OCI-LY7 (cell line): ENCODE results near the gene UQCR10. TPM values are rescaled to one million over a fixed set of nuclear protein-coding genes. Genes with fewer than 3 reads are reported as not detected.

Source experiments
- BruUV-seq: library from RNA; stranded (reverse); fragments of 400-500 nt; replicated peaks from 2 replicates; lab custom pipeline; 2021; lab: Mats Ljungman, UMichigan
- CTCF ChIA-PET: fragments of 300-600 bp; sonication (Branson Sonifier 250); formaldehyde crosslinking; loops from one replicate; lab custom pipeline; 2022; ENCODE audit warnings: antibody characterized with exemption; ENCODE audit not compliant: unreplicated experiment; lab: Charles Lee
- POLR2A ChIA-PET: fragments of 300-600 bp; sonication (Branson Sonifier 250); formaldehyde crosslinking; loops from one replicate; lab custom pipeline; 2022; ENCODE audit warnings: antibody characterized with exemption; lab: Charles Lee
- DNase-seq: peaks from one replicate; pipeline ENCODE4 v3.0.0-alpha.2; 2015; ENCODE audit warnings: low spot score
- H2AFZ ChIP-seq: fragments of 200-600 bp; sonication (generic), shearing (Covaris generic); 2 replicates; pipeline ENCODE4 v1.6.1; 2014; ENCODE audit warnings: mild to moderate bottlenecking, antibody characterized with exemption, low read length, moderate library complexity
- H3K27ac ChIP-seq: fragments of 200-600 bp; sonication (generic); 2 replicates; pipeline ENCODE4 v1.5.1; 2014; ENCODE audit warnings: mixed run types, low read depth, mild to moderate bottlenecking, moderate library complexity, low read length, inconsistent platforms; ENCODE audit not compliant: poor library complexity, severe bottlenecking
- H3K36me3 ChIP-seq: fragments of 200-600 bp; sonication (generic); 2 replicates; pipeline ENCODE4 v1.6.1; 2014; ENCODE audit warnings: mild to moderate bottlenecking, antibody characterized with exemption, low read length, moderate library complexity, mixed read lengths; ENCODE audit not compliant: insufficient read depth
- H3K4me1 ChIP-seq: fragments of 200-600 bp; sonication (generic); 2 replicates; pipeline ENCODE4 v1.5.1; 2014; ENCODE audit warnings: mild to moderate bottlenecking, low read length; ENCODE audit not compliant: insufficient read depth, poor library complexity, severe bottlenecking
- H3K4me2 ChIP-seq: fragments of 200-600 bp; sonication (generic); 2 replicates; pipeline ENCODE4 v1.6.1; 2014; ENCODE audit warnings: mild to moderate bottlenecking, low read length
- H3K4me3 ChIP-seq: fragments of 200-600 bp; sonication (generic); 2 replicates; pipeline ENCODE4 v1.5.1; 2014; ENCODE audit warnings: mild to moderate bottlenecking, low read depth, low read length; ENCODE audit not compliant: poor library complexity, severe bottlenecking
- H3K79me2 ChIP-seq: fragments of 200-600 bp; sonication (generic); 2 replicates; pipeline ENCODE4 v1.6.1; 2016; ENCODE audit warnings: low read depth, mild to moderate bottlenecking, low read length, moderate library complexity, mixed read lengths; ENCODE audit not compliant: insufficient read depth
- H3K9me2 ChIP-seq: fragments of 200-600 bp; sonication (generic); 2 replicates; pipeline ENCODE4 v1.6.1; 2016; ENCODE audit warnings: mild to moderate bottlenecking, low read length, mixed read lengths; ENCODE audit not compliant: insufficient read depth
- H3K9me3 ChIP-seq: fragments of 200-600 bp; sonication (generic); 2 replicates; pipeline ENCODE4 v1.6.1; 2014; ENCODE audit warnings: mild to moderate bottlenecking, mixed run types, low read length, mixed read lengths
- H4K20me1 ChIP-seq: fragments of 200-600 bp; sonication (generic); 2 replicates; pipeline ENCODE4 v1.6.1; 2014; ENCODE audit warnings: mild to moderate bottlenecking, antibody characterized with exemption, low read length, moderate library complexity, mixed read lengths; ENCODE audit not compliant: insufficient read depth
- EZH2phosphoT487 ChIP-seq: fragments of 200-600 bp; sonication (generic); IDR thresholded peaks from 2 replicates; pipeline ENCODE4 v1.6.1; 2018; ENCODE audit warnings: low read depth, borderline replicate concordance, mild to moderate bottlenecking, mixed run types, antibody characterized with exemption, low read length, moderate library complexity, mixed read lengths
- intact Hi-C: fragments of 100-400 bp; cut with micrococcal nuclease; formaldehyde crosslinking; loops from one replicate; pipeline ENCODE4 v1.10.0; 2022; ENCODE audit not compliant: unreplicated experiment
- total RNA-seq, 2 experiments: library from RNA; depleted of rRNA in 1 of 2; stranded (reverse); fragments of >200 nt in 1 of 2; shearing (Covaris generic) in 1 of 2; gene quantifications; 2 replicates each; pipeline ENCODE4 v1.2.3, GENCODE V29; 2014 to 2022
- TF ChIP-seq, protein P1 (sequence below): fragments of 200-600 bp; sonication (generic); conservative IDR thresholded peaks from 2 replicates; pipeline ENCODE4 v1.5.1; 2014; ENCODE audit warnings: mild to moderate bottlenecking, antibody characterized with exemption, low read length, moderate library complexity, mixed read lengths

Gene UQCR10
- total RNA-seq, 2 experiments from 2014 or later = 104 to 108 TPM

DNA sequence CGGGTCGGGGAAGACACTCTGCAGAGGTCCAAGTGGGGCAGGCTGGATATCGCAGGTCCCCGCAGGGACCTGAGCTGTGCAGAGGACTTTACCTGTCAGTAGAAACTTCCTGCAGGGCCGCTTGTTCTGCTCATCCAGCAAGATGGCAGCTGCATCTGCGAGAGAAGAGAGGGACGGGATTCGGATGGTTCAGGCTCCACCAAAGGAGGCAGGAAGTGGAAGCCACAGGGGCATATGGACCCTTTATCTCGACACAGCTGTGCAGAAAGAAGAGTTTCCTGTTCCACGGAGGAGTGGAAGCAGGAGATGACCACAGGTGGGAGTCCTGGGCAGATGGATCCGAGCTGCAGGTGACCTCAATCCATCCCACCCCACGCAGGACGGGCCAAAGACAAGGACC is 24.8 kb upstream of the UQCR10 start:
- Histone ChIP-seq H3K4me1 (no peaks in the 10 kb centered on the region), H3K4me3 (no peak overlapping the region), H4K20me1 (no peaks in the 10 kb centered on the region), H3K79me2 (no peaks in the 10 kb centered on the region), H3K4me2 (no peak overlapping the region), H2AFZ (no peak overlapping the region), H3K27ac (no peak overlapping the region), H3K9me3 (no peaks in the 10 kb centered on the region), H3K36me3 (no peaks in the 10 kb centered on the region), H3K9me2 (no peaks in the 10 kb centered on the region)
- ChIA-PET POLR2A (no interaction called here), CTCF (no interaction called here)
- TF ChIP-seq EZH2phosphoT487 = no peak
- TF ChIP-seq, protein P1, sequence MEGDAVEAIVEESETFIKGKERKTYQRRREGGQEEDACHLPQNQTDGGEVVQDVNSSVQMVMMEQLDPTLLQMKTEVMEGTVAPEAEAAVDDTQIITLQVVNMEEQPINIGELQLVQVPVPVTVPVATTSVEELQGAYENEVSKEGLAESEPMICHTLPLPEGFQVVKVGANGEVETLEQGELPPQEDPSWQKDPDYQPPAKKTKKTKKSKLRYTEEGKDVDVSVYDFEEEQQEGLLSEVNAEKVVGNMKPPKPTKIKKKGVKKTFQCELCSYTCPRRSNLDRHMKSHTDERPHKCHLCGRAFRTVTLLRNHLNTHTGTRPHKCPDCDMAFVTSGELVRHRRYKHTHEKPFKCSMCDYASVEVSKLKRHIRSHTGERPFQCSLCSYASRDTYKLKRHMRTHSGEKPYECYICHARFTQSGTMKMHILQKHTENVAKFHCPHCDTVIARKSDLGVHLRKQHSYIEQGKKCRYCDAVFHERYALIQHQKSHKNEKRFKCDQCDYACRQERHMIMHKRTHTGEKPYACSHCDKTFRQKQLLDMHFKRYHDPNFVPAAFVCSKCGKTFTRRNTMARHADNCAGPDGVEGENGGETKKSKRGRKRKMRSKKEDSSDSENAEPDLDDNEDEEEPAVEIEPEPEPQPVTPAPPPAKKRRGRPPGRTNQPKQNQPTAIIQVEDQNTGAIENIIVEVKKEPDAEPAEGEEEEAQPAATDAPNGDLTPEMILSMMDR = no peak
- intact Hi-C loops = no loop called here
- no peak for DNase-seq
- BruUV-seq = no TSS peak

- no peak overlapping the region for H3K4me3 ChIP-seq
- H3K79me2 ChIP-seq = no peaks in the 10 kb centered on the region
- H3K9me2 ChIP-seq = no peaks in the 10 kb centered on the region
- H2AFZ ChIP-seq = no peak overlapping the region
- H3K4me1 ChIP-seq = no peaks in the 10 kb centered on the region
- H3K4me2 ChIP-seq = no peak overlapping the region
- H3K9me3 ChIP-seq = no peaks in the 10 kb centered on the region
- intact Hi-C loops = no loop called here
- CTCF ChIA-PET = no interaction called here
- no peak for DNase-seq
- no peak overlapping the region for H3K27ac ChIP-seq
- H4K20me1 ChIP-seq = no peaks in the 10 kb centered on the region
- TF ChIP-seq, protein P1 = no peak
- TF ChIP-seq EZH2phosphoT487 = no peak
- no TSS peak for BruUV-seq
- no peaks in the 10 kb centered on the region for H3K36me3 ChIP-seq
- POLR2A ChIA-PET = interaction anchor here (0.6 kb wide), 2 partner anchors 137 to 326 kb away, joined by 4 to 5 read pairs; no protein-coding TSS in a partner anchor
Observed at GRCh38 chr22:29744902-29745301, 22.3 kb upstream of the UQCR10 start.

- Histone ChIP-seq H3K9me3 (no peaks in the 10 kb centered on the region), H3K4me2 (no peak overlapping the region), H3K79me2 (no peaks in the 10 kb centered on the region), H4K20me1 (no peaks in the 10 kb centered on the region), H3K4me1 (no peaks in the 10 kb centered on the region), H3K4me3 (no peak overlapping the region), H2AFZ (no peak overlapping the region), H3K27ac (no peak overlapping the region), H3K36me3 (no peaks in the 10 kb centered on the region), H3K9me2 (no peaks in the 10 kb centered on the region)
- intact Hi-C loops = no loop called here
- POLR2A ChIA-PET = no interaction called here
- DNase-seq = no peak
- no TSS peak for BruUV-seq
- no peak for TF ChIP-seq EZH2phosphoT487
- TF ChIP-seq, protein P1 = no peak
- CTCF ChIA-PET = interaction anchor here (0.6 kb wide), 2 partner anchors 90 to 325 kb away, joined by 3 to 4 read pairs; no protein-coding TSS in a partner anchor
Observed at GRCh38 chr22:29747832-29748231, 19.3 kb upstream of the UQCR10 start.
